ENCODE measurements around the gene PFDN1.

The PFDN1 gene

GRCh38 chr5:140284013-140284412 lies 18.9 kb downstream of the PFDN1 start:
- no peak for DNase-seq (ENCODE audit: low spot score)
- TF ChIP-seq CTCF (IDR thresholded peaks at IDR 0.05; ENCODE audit: extremely low read depth, missing control alignments): no peak

GRCh38 chr5:140282266-140282665 lies 20.6 kb downstream of the PFDN1 start:
- no peak for DNase-seq (ENCODE audit: low spot score)
- no peak for TF ChIP-seq CTCF (IDR thresholded peaks at IDR 0.05; ENCODE audit: extremely low read depth, missing control alignments)

- TF ChIP-seq CTCF (IDR thresholded peaks at IDR 0.05; ENCODE audit: extremely low read depth, missing control alignments): no peak
- no peak for DNase-seq (ENCODE audit: low spot score)
These were observed 27.1 kb downstream of the PFDN1 start for GRCh38 chr5:140275837-140276236.

GRCh38 chr5:140273401-140273877 lies 29.5 kb downstream of the PFDN1 start:
- TF ChIP-seq CTCF (IDR thresholded peaks at IDR 0.05; ENCODE audit: extremely low read depth, missing control alignments): no peak

GRCh38 chr5:140270008-140270407 lies 32.9 kb downstream of the PFDN1 start:
- no peak for TF ChIP-seq CTCF (IDR thresholded peaks at IDR 0.05; ENCODE audit: extremely low read depth, missing control alignments)
- DNase-seq (ENCODE audit: low spot score): no peak

More at GRCh38 chr5:140273401-140273877, 29.5 kb downstream of the PFDN1 start:
- DNase-seq (ENCODE audit: low spot score): no peak

GRCh38 chr5:140267559-140268018 lies 35.3 kb downstream of the PFDN1 start:
- no peak for DNase-seq (ENCODE audit: low spot score)
- no peak for TF ChIP-seq CTCF (IDR thresholded peaks at IDR 0.05; ENCODE audit: extremely low read depth, missing control alignments)

GRCh38 chr5:140267201-140267540 lies 35.7 kb downstream of the PFDN1 start:
- no peak for TF ChIP-seq CTCF (IDR thresholded peaks at IDR 0.05; ENCODE audit: extremely low read depth, missing control alignments)
- DNase-seq (ENCODE audit: low spot score): no peak

All from GM20000 (cell line).